K562 (cell line): ENCODE data around the gene PALM3. TPM values are rescaled to one million over a fixed set of nuclear protein-coding genes. Genes with fewer than 3 reads are reported as not detected.

Experiments
- AFF1 ChIP-seq, 2 experiments: fragments of 450-650 bp; IDR thresholded peaks; 2 replicates each; pipeline ENCODE4 v1.6.1; 2018; ENCODE audit warnings: mild to moderate bottlenecking in 2 of 2, low read depth in 1 of 2; ENCODE audit not compliant: partially characterized antibody in 2 of 2
- ATF7 ChIP-seq: fragments of 450-650 bp; IDR thresholded peaks from 2 replicates; pipeline ENCODE4 v1.7.1; 2014; ENCODE audit warnings: mild to moderate bottlenecking, moderate library complexity
- CBX1 ChIP-seq: sonication (generic); IDR thresholded peaks from 2 replicates; pipeline ENCODE4 v1.6.1; 2016; ENCODE audit warnings: antibody characterized with exemption, low read depth, mild to moderate bottlenecking
- CTCFL ChIP-seq: IDR thresholded peaks from 2 replicates; pipeline ENCODE4 v1.6.1; 2011; ENCODE audit warnings: borderline replicate concordance, low read depth, mild to moderate bottlenecking, moderate library complexity, low read length; ENCODE audit not compliant: insufficient read depth, poor library complexity, severe bottlenecking
- ESRRA ChIP-seq: fragments of 450-650 bp; IDR thresholded peaks from 2 replicates; pipeline ENCODE4 v1.6.1; 2014; ENCODE audit warnings: low read depth, mild to moderate bottlenecking, moderate library complexity, borderline replicate concordance
- HES1 ChIP-seq: fragments of 450-650 bp; IDR thresholded peaks from 2 replicates; pipeline ENCODE4 v1.6.1; 2016; ENCODE audit warnings: low read depth, mild to moderate bottlenecking, moderate library complexity
- JUND ChIP-seq, 2 experiments: IDR thresholded peaks; 2 replicates in 1 of 2; 3 replicates in 1 of 2; pipeline ENCODE4 v1.6.1; 2011; ENCODE audit warnings: borderline replicate concordance in 2 of 2, low read depth in 2 of 2, low read length in 2 of 2, improper control_type of control experiment in 1 of 2, missing biosample characterization in 1 of 2, missing genetic modification characterization in 1 of 2, missing genetic modification reagents in 1 of 2
- LARP7 ChIP-seq: fragments of 450-650 bp; IDR thresholded peaks from 2 replicates; pipeline ENCODE4 v1.6.1; 2016
- MAX ChIP-seq: sonication (generic); formaldehyde crosslinking; IDR thresholded peaks from 2 replicates; pipeline ENCODE4 v1.9.0; 2022; ENCODE audit warnings: mild to moderate bottlenecking, missing genetic modification reagents
- MTF1 ChIP-seq: fragments of 250-450 bp; sonication (Bioruptor Pico); IDR thresholded peaks from 2 replicates; pipeline ENCODE4 v1.9.0; 2021; ENCODE audit warnings: moderate library complexity, mild to moderate bottlenecking, inconsistent platforms, borderline replicate concordance
- NCOR1 ChIP-seq: fragments of 450-650 bp; IDR thresholded peaks from 2 replicates; pipeline ENCODE4 v1.6.1; 2016; ENCODE audit warnings: mild to moderate bottlenecking, moderate library complexity
- NFE2L1 ChIP-seq: fragments of 450-650 bp; IDR thresholded peaks from 2 replicates; pipeline ENCODE4 v1.6.1; 2016; ENCODE audit warnings: missing genetic modification characterization, low read depth, mild to moderate bottlenecking, missing compliant biosample characterization, moderate library complexity, borderline replicate concordance
- PHF20 ChIP-seq: fragments of 450-650 bp; IDR thresholded peaks from 2 replicates; pipeline ENCODE4 v1.6.1; 2018; ENCODE audit not compliant: partially characterized antibody
- SIX5 ChIP-seq, 2 experiments: IDR thresholded peaks; 2 replicates each; pipeline ENCODE4 v1.6.1; 2011; ENCODE audit warnings: low read length in 2 of 2, borderline replicate concordance in 1 of 2, low read depth in 1 of 2, mild to moderate bottlenecking in 1 of 2, moderate library complexity in 1 of 2; ENCODE audit not compliant: insufficient read depth in 1 of 2
- SOX6 ChIP-seq: fragments of 450-650 bp; IDR thresholded peaks from 2 replicates; pipeline ENCODE4 v1.6.1; 2014; ENCODE audit warnings: mild to moderate bottlenecking
- SRSF7 ChIP-seq: fragments of 200-400 bp; formaldehyde crosslinking; optimal IDR thresholded peaks from 2 replicates; pipeline ENCODE3; 2017; ENCODE audit warnings: mild to moderate bottlenecking, low read depth, low read length
- TCF7 ChIP-seq: sonication (generic); IDR thresholded peaks from 2 replicates; pipeline ENCODE4 v1.6.1; 2016; ENCODE audit warnings: antibody characterized with exemption, borderline replicate concordance
- TRIM28 ChIP-seq: fragments of 450-650 bp; IDR thresholded peaks from 2 replicates; pipeline ENCODE4 v1.6.1; 2017
- ZKSCAN8 ChIP-seq: fragments of 200-800 bp; sonication (Bioruptor generic); IDR thresholded peaks from 2 replicates; pipeline ENCODE4 v1.6.1; 2016; ENCODE audit warnings: missing genetic modification characterization, missing compliant biosample characterization
- ZNF644 ChIP-seq: fragments of 200-800 bp; sonication (Bioruptor generic); IDR thresholded peaks from 2 replicates; pipeline ENCODE4 v1.6.1; 2016; ENCODE audit warnings: low read depth, missing genetic modification characterization, missing compliant biosample characterization
- ZNF695 ChIP-seq: fragments of 450-650 bp; formaldehyde crosslinking; IDR thresholded peaks from 2 replicates; pipeline ENCODE4 v1.4.0; 2020; ENCODE audit warnings: mild to moderate bottlenecking, moderate library complexity
- polyA plus RNA-seq, 8 experiments: library from polyadenylated mRNA; depleted of rRNA in 4 of 8; stranded (reverse) in 5 of 8; unstranded in 3 of 8; fragments of >200 nt; fragmentation: Nextera tagmentation in 2 of 8; fragmentation: Illumina TruSeq in 1 of 8; extraction: Ambion mirVana in 2 of 8; extraction: Trizol in 1 of 8; gene quantifications; 2 replicates each; pipeline versions ENCODE4 v1.2.1 to v1.2.3, GENCODE V29; 2011 to 2014; ENCODE audit warnings: inconsistent platforms in 1 of 8, missing spikeins in 1 of 8
- total RNA-seq, 7 experiments: library from RNA; depleted of rRNA in 6 of 7; stranded (reverse); fragments of >200 nt in 6 of 7; fragmentation: Illumina TruSeq in 2 of 7; extraction: Trizol in 2 of 7; gene quantifications; 2 replicates each; pipeline versions ENCODE4 v1.2.1 to v1.2.3, GENCODE V29; 2011 to 2021; ENCODE audit warnings: low replicate concordance in 1 of 7

The PALM3 gene
- total and polyA plus RNA-seq, 9 of the 15 experiments (the other 6 are each of a cell fraction or from before 2014, with no cell fraction given), result 0.07 to 9.3 (median 3.3) TPM

- TF ChIP-seq AFF1 (IDR thresholded peaks at IDR 0.05; ENCODE audit: low read depth in 1 of 2, partially characterized antibody in 2 of 2) (peak; percentile 85 to 87), ATF7 (peak; percentile 100), CTCFL (no peak), TCF7 (no peak), LARP7 (no peak), HES1 (peak; percentile 97), MAX (CRISPR knock-in tag) (peak; percentile 89), ESRRA (peak; percentile 99), ZKSCAN8 (CRISPR knock-in tag) (no peak), MTF1 (CRISPR knock-in tag) (no peak), SIX5 (IDR thresholded peaks at IDR 0.05; ENCODE audit: borderline replicate concordance in 1 of 2, insufficient read depth in 1 of 2, low read depth in 1 of 2, low read length in 2 of 2) (no peak), JUND (IDR thresholded peaks at IDR 0.05; ENCODE audit: borderline replicate concordance, low read depth, low read length) (peak; percentile 98), JUND (tag; IDR thresholded peaks at IDR 0.05; ENCODE audit: borderline replicate concordance, low read depth, low read length) (peak; percentile 99), ZNF644 (tag) (peak; percentile 86), CBX1 (peak; percentile 95; the same call in 1 of the 2 replicates), NFE2L1 (no peak), ZNF695 (CRISPR knock-in tag) (no peak), SRSF7 (no peak), NCOR1 (peak; percentile 99), PHF20 (peak; percentile 75), SOX6 (peak; percentile 97), TRIM28 (no peak; the same call in none of the 2 replicates)
Observed at GRCh38 chr19:14006766-14007562, 54.9 kb downstream of the PALM3 start (continued).
